LNCAP (cell line): ENCODE measurements around the gene USP35.

ENCODE experiments used
- TF ChIP-seq, protein P1 (sequence below): fragments of 450-650 bp; IDR thresholded peaks from 2 replicates; pipeline ENCODE4 v1.5.1; 2017; ENCODE audit warnings: mild to moderate bottlenecking

Gene USP35

DNA sequence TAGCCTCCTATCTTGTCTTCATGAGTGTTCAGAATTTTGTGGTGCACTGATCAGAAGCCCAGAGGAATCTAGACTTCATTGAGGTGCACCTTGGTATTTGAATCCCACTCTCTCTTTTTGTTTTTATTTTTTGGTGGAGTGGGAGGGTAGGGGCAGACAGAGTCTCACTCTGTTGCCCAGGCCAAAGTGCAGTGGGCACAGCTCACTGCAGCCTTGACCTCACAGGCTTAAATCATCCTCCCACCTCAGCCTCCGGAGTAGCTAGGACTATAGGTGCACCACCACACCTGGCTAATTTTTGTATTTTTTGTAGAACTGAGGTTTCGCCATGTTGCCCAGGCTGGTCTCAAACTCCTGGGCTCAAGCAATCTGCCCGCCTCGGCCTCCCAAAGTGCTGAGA is 38.4 kb upstream of the USP35 start:
- TF ChIP-seq, protein P1, sequence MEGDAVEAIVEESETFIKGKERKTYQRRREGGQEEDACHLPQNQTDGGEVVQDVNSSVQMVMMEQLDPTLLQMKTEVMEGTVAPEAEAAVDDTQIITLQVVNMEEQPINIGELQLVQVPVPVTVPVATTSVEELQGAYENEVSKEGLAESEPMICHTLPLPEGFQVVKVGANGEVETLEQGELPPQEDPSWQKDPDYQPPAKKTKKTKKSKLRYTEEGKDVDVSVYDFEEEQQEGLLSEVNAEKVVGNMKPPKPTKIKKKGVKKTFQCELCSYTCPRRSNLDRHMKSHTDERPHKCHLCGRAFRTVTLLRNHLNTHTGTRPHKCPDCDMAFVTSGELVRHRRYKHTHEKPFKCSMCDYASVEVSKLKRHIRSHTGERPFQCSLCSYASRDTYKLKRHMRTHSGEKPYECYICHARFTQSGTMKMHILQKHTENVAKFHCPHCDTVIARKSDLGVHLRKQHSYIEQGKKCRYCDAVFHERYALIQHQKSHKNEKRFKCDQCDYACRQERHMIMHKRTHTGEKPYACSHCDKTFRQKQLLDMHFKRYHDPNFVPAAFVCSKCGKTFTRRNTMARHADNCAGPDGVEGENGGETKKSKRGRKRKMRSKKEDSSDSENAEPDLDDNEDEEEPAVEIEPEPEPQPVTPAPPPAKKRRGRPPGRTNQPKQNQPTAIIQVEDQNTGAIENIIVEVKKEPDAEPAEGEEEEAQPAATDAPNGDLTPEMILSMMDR: no peak

DNA sequence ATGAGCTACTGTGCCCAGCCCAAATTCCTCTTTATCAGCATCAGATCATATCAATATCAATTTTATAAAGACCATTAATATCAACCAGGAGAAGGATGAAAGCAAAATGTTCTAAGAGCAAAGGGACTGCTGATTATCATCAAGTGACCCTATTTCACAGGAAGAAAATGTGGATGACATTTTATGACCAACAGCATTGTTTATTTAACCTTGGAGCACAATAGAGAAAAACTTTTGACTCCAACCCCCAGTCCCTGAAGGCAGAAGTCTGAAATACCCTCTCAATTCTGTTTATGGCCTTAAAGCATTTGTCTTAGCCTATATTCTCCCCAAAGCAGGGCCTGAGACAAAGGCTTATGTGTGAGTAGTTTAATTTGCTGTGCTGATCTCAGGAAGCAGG is 38.0 kb upstream of the USP35 start:
- TF ChIP-seq, protein P1: no peak

GRCh38 chr11:78151804-78152203 is 36.9 kb upstream of the USP35 start:
- TF ChIP-seq, protein P1: no peak

DNA sequence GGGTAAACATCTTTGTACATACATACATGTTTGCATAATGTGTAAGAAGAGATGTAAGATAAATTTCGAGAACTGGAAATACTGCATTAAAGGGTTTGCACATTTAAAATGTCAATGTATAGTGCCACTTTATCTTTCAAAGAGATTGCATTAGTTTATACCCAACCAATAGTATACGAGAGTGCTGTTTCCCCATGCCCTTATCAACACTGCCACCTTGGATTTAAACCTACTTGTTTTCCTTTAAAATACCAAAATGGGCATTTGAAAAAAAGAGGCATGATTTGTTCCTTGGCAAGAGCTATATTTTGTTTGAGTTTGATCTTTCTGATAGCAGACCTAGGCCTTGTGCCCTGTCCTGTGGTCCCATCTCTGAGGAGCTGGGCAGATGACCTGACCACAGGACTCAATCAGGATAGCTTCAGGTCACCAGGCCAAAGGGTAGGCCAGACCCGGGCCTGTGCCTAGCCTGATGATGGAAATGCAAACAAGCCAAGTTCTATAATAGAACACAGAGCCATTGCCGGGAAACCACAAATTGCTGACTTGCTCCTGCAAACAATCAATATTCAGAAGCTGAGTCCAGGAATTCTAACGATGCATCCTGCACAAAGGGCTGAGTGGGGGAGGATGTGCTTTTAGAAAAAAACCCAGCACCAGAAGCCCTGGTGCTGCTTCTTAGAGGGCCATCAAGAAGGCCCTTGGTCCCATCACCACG is 32.4 kb upstream of the USP35 start:
- TF ChIP-seq, protein P1: no peak

GRCh38 chr11:78158987-78159652 is 29.6 kb upstream of the USP35 start:
- TF ChIP-seq, protein P1: no peak

- TF ChIP-seq, protein P1: no peak
These were observed 28.2 kb upstream of the USP35 start for GRCh38 chr11:78160557-78160956.

DNA sequence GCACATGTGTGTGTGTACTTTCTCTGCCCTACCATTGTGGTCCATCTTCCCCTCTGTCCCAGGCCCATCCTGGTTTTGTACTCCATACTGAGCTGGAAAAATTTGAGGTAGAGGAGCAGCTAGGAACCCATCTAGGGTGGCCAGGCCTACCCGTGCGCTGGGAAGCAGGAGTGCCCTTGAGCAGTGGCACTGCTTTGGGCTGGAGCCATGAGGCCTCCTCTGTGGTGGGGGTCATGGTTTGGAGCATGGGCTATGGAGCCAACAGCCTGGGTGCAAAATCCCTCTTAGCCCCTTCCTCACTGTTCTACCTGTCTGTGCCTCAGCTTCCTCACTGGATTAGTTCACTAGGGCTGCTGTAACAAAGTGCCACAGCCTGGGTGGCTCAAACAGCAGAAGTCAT is 27.4 kb upstream of the USP35 start:
- TF ChIP-seq, protein P1: no peak
